Stomach (tissue), 9 donors: Measurements from ENCODE around the gene CEMIP. TPM values are rescaled to one million over a fixed set of nuclear protein-coding genes. Genes with fewer than 3 reads are reported as not detected.

Source experiments
- DNase-seq, 2 donors: peaks; one replicate each; pipeline versions ENCODE4 v3.0.0 to v3.0.0-alpha.2; 2013 to 2019
- H3K27ac ChIP-seq, 5 donors: fragments of 200-600 bp in 4 of 5; sonication (generic) in 4 of 5; one replicate each; pipeline ENCODE4 v1.5.1; 2013 to 2019; ENCODE audit warnings: mild to moderate bottlenecking in 1 of 5, moderate library complexity in 1 of 5
- H3K27me3 ChIP-seq, 3 donors: fragments of 200-600 bp; sonication (generic); one replicate each; pipeline ENCODE4 v1.5.1; 2017 to 2019; ENCODE audit warnings: mixed run types in 1 of 3
- H3K36me3 ChIP-seq, 4 donors: fragments of 200-600 bp; sonication (generic); 1 replicate in 3 of 4; 2 replicates in 1 of 4; pipeline ENCODE4 v1.5.1; 2016 to 2019
- H3K4me1 ChIP-seq, 4 donors: fragments of 200-600 bp; sonication (generic); one replicate each; pipeline ENCODE4 v1.5.1; 2016 to 2019
- H3K4me3 ChIP-seq, 4 donors: fragments of 200-600 bp; sonication (generic) in 3 of 4; one replicate each; pipeline ENCODE4 v1.5.1; 2016 to 2019; ENCODE audit warnings: mild to moderate bottlenecking in 1 of 4
- H3K9me3 ChIP-seq, 4 donors: fragments of 200-600 bp; sonication (generic); one replicate each; pipeline ENCODE4 v1.5.1; 2016 to 2019
- CTCF ChIP-seq, 7 experiments: fragments of 450-650 bp in 4 of 7; fragments of 200-600 bp in 3 of 7; sonication (generic) in 3 of 7; IDR thresholded peaks; one replicate each; pipeline ENCODE4 v1.5.1; 2016 to 2019; ENCODE audit warnings: antibody characterized with exemption in 7 of 7, control low read depth in 2 of 7, mild to moderate bottlenecking in 1 of 7
- EP300 ChIP-seq: sonication (generic); formaldehyde crosslinking; IDR thresholded peaks from one replicate; pipeline ENCODE4 v1.6.1; 2017; ENCODE audit warnings: antibody characterized with exemption
- POLR2A ChIP-seq, 4 donors: fragments of 450-650 bp; IDR thresholded peaks; one replicate each; pipeline ENCODE4 v1.6.1; 2016; ENCODE audit warnings: antibody characterized with exemption in 4 of 4, control low read depth in 2 of 4, mild to moderate bottlenecking in 1 of 4, moderate library complexity in 1 of 4
- POLR2AphosphoS5 ChIP-seq, 3 donors: sonication (generic); formaldehyde crosslinking; IDR thresholded peaks; one replicate each; pipeline ENCODE4 v1.6.1; 2016; ENCODE audit warnings: antibody characterized with exemption in 3 of 3
- WGBS, 5 donors: extraction: QIAGEN DNeasy Blood & Tissue Kit in 3 of 5; methylation state at CpG; one replicate each; pipeline versions ENCODE4 v1.1.5 to v1.1.7; 2013 to 2018; 5-methylcytosine and 5-hydroxymethylcytosine counted together
- intact Hi-C: fragments of 100-400 bp; cut with DNase I; formaldehyde crosslinking; loops from one replicate; pipeline ENCODE4 v1.15.1; 2023; ENCODE audit warnings: low total_unique reads
- polyA plus RNA-seq, 3 donors: library from polyadenylated mRNA; stranded (reverse); fragments of 200-250 nt; gene quantifications; one replicate each; pipeline ENCODE4 v1.2.3, GENCODE V29; 2013
- total RNA-seq, 5 donors: library from RNA; depleted of rRNA; stranded (reverse); fragments of >200 nt; gene quantifications; one replicate each; pipeline versions ENCODE4 v1.1.0 to v1.2.3, GENCODE V29; 2014 to 2016
- donor health status: healthy with polysubstance abuse.
- donor health status: Bipolar disorder and iron deficiency.
- donor health status: healthy.

CEMIP gene
- total and polyA plus RNA-seq, 8 donors, result 0.53 to 2.6 (median 1.4) TPM; not detected in 4

- no peak for DNase-seq
- Histone ChIP-seq H3K36me3 (no peaks in the 10 kb centered on the region), H3K27ac (no peak overlapping the region), H3K4me3 (no peak overlapping the region), H3K4me1 (peaks cover 0 to 10% (median 2%) of the 10 kb centered on the region in 4 donors), H3K9me3 (no peaks in the 10 kb centered on the region), H3K27me3 (no peaks in the 10 kb centered on the region)
- WGBS, 5 donors, result 64 to 94% (median 86%) methylated on average over 3 of the region's 3 CpGs
- intact Hi-C loops, result no loop called here
- TF ChIP-seq CTCF (IDR thresholded peaks at IDR 0.05), result no peak
- no peak for TF ChIP-seq EP300
- TF ChIP-seq POLR2AphosphoS5 (IDR thresholded peaks at IDR 0.05), result no peak
- TF ChIP-seq POLR2A (IDR thresholded peaks at IDR 0.05), result no peak
Observed at GRCh38 chr15:80839764-80840130, 60.6 kb downstream of the CEMIP start.

GRCh38 chr15:80840182-80841130, 61.3 kb downstream of the CEMIP start:
- Histone ChIP-seq H3K9me3 (no peaks in the 10 kb centered on the region), H3K36me3 (no peaks in the 10 kb centered on the region), H3K4me3 (no peak overlapping the region), H3K27me3 (no peaks in the 10 kb centered on the region), H3K4me1 (peaks cover 0 to 10% (median 2%) of the 10 kb centered on the region in 4 donors), H3K27ac (no peak overlapping the region)
- no peak for TF ChIP-seq POLR2AphosphoS5 (IDR thresholded peaks at IDR 0.05)
- TF ChIP-seq EP300, result no peak
- no peak for TF ChIP-seq CTCF (IDR thresholded peaks at IDR 0.05)
- TF ChIP-seq POLR2A (IDR thresholded peaks at IDR 0.05), result no peak
- DNase-seq, result no peak
- WGBS, 5 donors, result 62 to 79% (median 71%) methylated on average over 14 to 22 of the region's 22 CpGs
- intact Hi-C loops, result no loop called here

GRCh38 chr15:80841541-80841940, 62.4 kb downstream of the CEMIP start:
- H3K27ac ChIP-seq, result no peak overlapping the region
- H3K36me3 ChIP-seq, result no peaks in the 10 kb centered on the region
- H3K27me3 ChIP-seq, result peaks cover 0 to 9% (median 0%) of the 10 kb centered on the region in 3 donors
- no peaks in the 10 kb centered on the region for H3K9me3 ChIP-seq
- intact Hi-C loops, result no loop called here
- DNase-seq, result no peak
- no peak for TF ChIP-seq EP300
- TF ChIP-seq POLR2AphosphoS5 (IDR thresholded peaks at IDR 0.05), result no peak
- no peak for TF ChIP-seq POLR2A (IDR thresholded peaks at IDR 0.05)
- no peak for TF ChIP-seq CTCF (IDR thresholded peaks at IDR 0.05)
- peaks cover 0 to 10% (median 2%) of the 10 kb centered on the region in 4 donors for H3K4me1 ChIP-seq
- H3K4me3 ChIP-seq, result no peak overlapping the region
- WGBS, 5 donors, result 91 to 96% (median 93%) methylated on average over 5 of the region's 5 CpGs

GRCh38 chr15:80844011-80844732, 65.0 kb downstream of the CEMIP start:
- no peaks in the 10 kb centered on the region for H3K36me3 ChIP-seq
- peaks cover 0 to 10% (median 2%) of the 10 kb centered on the region in 4 donors for H3K4me1 ChIP-seq
- no peak overlapping the region for H3K27ac ChIP-seq
- H3K4me3 ChIP-seq, result no peak overlapping the region
- peaks cover 0 to 20% (median 0%) of the 10 kb centered on the region in 3 donors for H3K27me3 ChIP-seq
- 62 to 76% (median 71%) methylated on average over 8 to 11 of the region's 11 CpGs for WGBS, 5 donors
- TF ChIP-seq CTCF (IDR thresholded peaks at IDR 0.05) (no peak), POLR2A (IDR thresholded peaks at IDR 0.05) (no peak), EP300 (no peak), POLR2AphosphoS5 (IDR thresholded peaks at IDR 0.05) (no peak)
- no peaks in the 10 kb centered on the region for H3K9me3 ChIP-seq
- intact Hi-C loops, result no loop called here
- DNase-seq, result no peak
